NCI-H345 treated with DMSO at 0.1 percent for 48 hours (cell line): Measurements from ENCODE around the gene SYNE3.

Experiments used
- DNase-seq: peaks from one replicate; lab custom pipeline; 2025; ENCODE audit not compliant: unreplicated experiment; lab: John Stamatoyannopoulos, UW

The SYNE3 gene

DNA sequence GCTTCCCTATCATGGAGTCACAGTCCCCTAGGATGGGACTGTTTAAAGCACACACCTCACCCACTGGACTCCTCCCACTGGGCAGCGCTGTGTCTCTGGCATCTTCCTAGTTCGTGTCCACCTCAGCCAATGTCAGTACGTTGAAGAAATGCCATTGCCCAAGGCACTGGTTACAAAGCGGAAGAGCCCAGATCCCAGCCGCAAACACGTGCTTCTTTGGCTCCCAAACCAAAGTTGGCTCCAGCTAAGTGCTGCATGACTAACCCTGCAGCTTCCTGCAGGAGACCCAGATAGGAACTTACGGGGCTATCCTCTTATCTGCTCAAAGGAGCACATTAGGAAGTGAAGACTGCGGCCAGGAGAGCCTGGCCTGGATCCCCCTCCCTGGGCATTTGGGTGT lies 9.3 kb downstream of the SYNE3 start:
- DNase-seq: no peak

DNA sequence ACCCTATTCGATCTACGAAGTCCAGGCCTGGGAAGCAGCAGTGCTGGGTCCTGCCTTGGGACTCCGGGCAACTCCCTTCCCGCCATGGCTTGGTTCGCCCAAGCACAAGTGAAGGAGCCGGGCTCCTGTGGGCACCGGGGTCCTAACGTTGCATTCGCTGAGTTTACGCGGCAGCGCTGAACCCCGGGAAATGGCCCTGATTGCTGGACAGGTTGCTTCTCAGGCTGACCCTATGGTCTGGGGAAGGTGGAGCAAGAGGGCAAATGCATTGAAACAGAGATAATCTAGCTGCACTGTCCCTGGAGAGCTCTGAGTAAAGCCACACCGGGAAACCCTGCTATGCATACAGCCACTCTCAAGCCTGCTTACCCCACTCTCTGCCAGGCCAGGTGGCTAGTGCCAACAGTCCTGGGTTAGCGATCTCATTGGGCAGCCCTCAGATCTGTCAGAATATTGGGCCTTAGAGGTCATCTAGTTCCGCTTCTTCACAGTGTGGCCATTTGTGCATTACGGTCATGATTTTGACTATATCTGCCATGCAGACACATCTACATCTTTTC lies 11.3 kb downstream of the SYNE3 start:
- no peak for DNase-seq

DNA sequence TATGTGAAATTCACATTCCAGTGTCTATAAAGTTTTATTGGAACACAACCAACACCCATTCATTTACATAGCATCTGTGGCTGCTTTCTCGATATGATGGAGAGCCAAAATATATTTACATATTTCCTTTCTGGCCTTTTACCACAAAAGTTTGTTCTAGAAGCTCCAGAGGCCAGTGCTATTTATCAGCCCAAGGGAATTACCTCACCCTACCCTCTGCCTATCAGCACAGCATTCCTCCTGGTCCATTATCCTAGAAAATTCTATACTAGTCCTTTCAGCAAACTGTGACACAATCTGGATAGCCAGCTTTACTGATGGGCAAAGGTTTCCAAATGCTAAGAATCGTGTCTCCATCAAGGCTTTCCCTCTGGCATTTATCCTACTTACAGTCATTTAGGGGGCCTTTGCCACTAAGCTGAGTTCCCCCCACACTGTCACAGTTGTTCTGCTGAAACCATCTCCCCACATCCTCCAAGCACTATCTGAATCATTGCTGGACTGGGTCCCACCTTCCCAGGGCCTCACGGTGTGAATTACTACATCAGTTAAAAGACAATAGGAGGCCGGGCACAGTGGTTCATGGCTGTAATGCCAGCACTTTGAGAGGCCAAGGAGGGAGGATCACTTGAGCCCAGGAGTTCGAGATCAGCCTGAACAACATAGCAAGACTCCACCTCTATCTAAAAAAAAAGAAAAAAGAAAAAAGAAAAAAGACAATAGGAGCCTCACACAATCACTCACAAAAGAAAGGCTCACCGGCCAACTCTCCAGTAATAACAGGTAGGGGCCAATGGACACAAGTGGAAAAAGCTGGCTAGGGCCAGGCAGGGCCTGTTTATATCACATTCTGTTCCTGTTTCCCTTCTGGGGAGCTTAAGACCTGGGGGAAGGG lies 12.1 kb downstream of the SYNE3 start:
- DNase-seq: no peak

DNA sequence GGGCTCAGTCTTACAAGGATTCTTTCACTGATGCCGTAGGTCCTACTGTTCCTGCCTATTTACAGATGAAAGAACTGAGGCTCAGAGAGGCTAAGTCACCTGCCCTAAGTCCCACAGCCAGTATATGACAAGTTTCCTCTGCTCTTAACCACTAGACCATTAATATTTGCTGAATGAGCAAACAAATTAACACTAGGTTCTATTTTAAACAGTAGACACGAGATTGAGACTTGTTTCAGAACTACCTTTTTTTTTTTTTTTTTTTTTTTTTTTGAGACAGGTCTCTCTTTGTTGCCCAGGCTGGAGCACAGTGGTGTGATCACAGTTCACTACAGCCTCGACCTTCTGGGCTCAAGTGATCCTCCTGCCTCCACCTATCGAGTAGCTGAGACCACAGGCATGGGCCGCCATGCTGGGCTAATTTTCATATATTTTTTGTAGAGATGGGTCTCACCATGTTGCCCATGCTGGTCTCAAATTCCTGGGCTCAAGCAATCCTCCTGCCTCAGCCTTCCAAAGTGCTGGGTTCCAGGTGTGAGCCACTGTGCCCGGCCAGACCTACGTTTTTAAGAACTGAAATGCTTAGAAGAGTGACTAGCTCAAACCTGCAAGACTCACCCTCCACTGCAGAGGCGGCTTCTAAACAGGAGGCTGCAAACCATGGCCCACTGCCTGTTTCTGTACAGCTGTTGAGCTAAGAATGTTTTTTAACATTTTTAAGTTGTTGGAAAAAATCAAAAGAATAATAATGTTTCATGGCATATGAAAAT lies 12.9 kb downstream of the SYNE3 start:
- DNase-seq: no peak

DNA sequence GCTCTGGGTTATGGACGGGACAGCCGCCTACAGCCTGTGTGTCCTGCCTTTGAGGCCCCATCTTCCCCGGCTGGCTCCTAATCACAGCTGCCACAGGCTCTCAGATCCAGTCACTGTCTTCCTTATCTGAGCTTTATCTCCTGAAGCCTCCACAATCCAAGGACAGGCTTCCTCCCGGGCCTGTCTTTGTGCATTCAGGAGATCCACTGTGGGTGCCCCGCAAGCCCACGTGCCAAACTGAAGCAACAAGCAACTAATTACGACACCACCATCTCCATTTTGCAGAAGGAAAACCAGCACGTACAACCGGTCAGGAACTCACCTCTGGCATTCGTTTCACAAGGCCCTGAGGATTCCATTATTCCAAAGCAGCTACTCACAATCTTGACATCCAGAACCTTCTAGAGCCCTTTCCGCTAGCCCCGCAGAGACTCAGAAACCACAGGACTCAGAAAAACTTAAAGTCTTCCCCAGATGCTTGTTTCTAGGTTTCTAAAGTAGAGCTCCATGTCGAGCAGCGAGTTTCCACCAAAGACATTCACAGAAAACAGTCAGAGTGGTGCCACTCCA lies 14.0 kb downstream of the SYNE3 start:
- DNase-seq: no peak

DNA sequence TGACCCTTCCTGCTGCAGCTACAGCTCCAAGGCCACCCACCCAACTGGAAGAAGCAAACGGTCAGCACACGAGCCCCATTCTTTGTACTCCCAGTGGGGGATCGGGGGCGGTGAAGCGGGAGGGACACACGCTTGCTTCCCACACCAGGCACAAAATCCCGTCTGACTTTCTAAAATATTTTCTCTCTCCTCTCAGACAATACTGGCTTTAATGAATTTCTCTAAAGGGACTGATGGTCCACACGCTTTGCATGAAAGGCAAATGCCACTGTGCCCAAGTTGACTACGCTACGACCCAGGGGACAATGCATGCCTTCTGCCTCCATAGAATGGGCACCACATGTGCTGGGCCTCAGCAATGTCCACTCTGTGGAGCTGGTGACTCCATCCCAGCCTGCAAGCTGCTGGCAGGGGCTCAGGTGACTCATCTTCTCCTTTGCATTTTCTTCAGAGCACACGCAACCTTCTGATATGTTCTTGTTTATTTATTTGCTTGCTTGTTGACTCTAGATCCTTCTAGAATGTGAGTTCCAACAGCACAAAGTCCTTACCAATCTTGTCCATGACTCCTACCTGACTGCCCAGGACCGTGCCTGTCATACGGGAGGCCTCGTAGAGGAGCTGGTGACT lies 15.6 kb downstream of the SYNE3 start:
- DNase-seq: no peak

DNA sequence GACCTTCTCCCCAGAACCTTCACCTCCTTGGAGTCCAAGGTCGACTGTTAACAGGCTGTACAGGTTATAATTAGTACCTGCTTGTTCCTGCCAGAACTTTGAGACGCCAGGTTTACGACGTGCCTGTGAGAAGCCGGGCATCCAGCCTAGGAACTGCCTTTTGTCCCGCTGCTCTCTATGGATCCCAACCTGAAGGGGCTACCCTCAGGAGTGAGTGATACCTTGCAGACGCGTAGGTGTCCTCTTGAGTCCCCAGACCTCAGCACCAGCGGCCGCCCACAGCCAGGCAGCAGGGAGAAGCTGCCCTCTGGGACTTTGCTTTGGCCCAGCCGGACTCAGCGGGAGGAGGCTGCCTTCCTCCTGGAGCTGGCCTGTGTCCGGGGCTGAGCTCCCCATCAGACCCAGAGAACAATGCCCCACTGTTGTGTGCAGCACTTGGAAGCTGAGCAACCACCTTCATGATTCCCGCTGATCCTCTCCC lies 16.2 kb downstream of the SYNE3 start:
- no peak for DNase-seq

DNA sequence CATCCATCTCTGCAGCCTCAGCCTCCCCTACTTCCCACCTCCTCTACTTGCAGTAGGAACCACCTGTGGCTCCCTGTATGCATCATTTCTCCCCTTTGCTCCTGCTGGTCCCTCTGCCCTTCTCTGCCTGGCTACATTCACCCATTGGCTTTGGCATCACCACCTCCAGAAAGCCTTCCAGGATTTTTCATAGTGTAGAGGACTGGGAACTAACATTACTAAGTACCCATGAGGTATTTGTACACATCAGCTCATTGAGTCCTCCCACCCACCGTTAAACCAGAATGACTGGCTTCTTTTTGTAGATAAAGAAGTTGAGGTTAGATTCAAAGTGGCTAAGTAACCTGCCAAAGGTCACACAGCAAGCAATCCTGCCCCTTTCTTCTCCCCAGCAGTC lies 17.1 kb downstream of the SYNE3 start:
- no peak for DNase-seq

DNA sequence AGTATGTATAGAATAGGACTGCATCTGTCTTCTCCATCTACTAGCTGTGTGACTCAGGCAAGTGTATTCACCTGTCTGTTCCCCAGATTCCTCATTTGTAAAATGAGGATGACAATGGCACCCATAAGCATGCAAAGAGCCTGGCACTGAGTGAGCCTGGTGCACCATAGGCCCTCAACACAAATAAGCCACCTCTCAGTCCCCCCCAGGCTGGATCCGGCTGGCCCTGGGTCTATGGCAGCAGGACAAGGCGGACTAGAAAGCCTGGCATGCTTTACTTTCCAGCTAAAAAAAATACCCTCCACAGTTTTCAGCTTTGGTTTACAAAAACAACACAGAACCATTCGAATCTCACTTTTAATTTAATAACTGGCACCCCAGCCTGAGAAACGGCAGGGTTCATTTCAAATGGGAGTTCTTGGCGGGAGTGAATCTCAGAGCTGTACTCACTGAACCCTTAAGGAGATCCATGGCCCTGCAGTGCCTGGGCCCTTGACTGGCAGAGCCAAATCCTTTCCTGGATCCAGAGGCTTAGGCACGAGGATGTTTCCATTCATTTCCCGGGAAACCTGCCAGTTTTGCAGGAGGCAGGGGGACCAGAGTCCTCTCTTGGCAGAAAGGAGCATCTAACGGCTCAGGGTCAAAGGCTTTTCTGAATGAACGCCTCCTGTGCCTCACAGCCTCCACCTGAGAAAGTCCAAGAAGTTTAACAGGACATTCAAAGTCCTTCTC lies 17.7 kb downstream of the SYNE3 start:
- DNase-seq: no peak

DNA sequence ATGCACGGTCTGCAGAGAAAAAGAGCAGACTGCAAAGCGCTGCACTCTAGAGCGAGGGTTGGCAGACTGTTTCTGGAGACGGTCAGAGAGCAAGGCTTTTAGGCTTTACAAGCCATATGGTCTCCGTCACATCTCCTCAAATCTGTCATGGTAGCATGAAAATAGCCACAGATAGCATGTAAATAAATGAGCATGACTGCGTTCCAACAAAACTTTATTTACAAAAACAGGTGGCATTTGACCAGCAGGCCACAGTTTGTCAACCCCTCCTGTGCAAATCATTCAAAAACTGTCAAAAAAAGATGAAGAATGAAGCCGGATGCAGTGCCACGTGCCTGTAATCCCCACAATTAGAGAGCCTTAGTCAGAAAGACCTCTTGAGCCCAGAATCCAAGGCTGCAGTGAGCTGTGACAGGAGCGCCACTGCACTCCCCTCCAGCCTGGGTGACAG lies 18.9 kb downstream of the SYNE3 start:
- no peak for DNase-seq

DNA sequence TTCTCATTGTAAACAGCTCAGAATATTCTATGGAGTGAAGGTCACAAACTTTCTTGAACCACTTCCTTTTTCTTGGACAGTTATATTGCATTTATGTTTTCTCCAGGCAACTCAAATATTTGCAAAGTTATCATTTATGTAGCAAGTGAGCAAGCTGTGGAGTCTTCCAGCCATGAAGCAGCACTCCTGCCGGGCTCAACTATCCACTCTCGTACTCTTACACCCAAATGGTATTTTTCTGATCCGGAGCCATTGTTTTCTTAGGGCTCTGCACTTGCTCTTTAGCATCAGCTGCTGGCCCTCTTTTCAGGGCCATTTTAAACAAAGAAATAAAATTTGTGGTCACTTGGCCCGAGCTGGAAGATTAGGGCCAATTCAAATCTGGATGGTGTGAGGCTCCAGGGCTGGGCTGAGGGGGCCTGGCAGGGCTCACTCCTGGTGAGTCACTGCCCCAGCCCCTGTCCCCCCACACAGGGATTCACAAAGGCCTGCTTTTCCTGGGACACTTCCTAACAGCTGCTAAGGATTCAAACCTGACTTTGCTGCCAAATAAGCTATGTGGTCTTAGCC lies 19.7 kb downstream of the SYNE3 start:
- no peak for DNase-seq

DNA sequence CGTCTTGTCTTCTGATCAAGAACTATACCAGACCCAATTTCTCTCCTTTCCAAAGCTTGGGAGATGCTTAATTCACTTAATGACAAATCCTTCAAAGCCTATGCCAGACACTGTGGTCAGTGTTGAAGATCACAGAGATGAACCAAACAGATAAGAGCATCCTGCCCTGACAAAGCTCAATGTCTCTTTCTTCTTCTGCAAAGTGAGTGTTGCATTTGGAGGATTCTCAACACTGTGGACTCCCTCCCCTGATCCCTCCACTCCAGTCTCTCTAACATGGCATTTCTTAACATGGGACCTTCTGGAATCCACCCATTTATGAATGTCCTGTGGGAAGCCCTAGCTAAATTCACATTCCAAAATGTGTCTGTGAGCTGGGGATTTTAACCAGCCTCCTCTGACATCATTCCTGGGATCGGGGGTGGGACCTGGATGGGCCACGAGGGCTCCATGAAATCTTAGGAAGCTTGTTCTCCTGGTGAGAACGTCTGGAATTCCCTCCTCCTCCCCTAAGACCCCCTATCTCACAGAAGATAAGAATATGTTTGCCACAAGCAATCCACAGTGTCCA lies 20.3 kb downstream of the SYNE3 start:
- no peak for DNase-seq

DNA sequence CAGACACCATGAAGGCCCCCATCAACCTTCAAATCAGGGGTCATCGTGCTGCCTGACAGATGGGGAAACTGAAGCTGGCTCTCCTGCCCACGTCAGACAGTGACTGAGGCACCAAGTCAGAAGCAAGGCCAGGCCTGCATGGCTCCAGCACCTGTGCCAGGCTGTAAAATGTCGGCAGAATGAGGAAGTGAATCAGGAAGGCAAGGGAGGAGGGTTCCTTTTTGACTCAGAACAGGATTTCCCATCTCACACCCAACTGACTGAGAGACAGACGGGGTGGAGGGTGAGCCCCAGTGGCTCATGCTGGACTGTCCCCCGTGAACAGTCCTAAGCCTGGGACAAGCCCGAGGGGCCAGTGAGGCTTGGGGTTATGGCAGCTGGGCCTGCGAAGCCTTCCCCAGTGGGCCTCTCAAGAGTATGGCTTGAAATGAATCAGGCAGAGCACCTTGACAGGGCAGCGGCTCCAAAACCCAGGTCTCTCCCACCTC lies 20.9 kb downstream of the SYNE3 start:
- DNase-seq: no peak

DNA sequence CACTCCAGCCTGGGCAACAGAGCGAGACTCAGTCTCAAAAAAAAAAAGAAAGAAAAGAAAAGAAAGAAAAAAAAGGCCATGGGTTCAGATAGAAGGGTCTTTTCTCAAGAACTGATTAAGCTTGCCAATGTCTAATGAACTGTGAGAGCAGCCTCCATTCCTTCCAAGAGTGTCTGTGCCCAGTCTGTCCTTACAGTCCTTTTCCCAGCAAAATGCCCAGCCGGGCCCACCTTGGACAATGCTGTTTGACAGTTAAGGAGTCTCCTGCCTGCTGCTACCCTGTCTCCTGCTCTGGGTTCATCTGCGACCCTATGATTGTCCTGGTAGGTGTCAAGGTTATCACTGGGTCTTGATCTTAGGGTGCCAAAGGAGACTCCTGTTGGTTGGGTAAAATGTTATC lies 21.4 kb downstream of the SYNE3 start:
- no peak for DNase-seq

DNA sequence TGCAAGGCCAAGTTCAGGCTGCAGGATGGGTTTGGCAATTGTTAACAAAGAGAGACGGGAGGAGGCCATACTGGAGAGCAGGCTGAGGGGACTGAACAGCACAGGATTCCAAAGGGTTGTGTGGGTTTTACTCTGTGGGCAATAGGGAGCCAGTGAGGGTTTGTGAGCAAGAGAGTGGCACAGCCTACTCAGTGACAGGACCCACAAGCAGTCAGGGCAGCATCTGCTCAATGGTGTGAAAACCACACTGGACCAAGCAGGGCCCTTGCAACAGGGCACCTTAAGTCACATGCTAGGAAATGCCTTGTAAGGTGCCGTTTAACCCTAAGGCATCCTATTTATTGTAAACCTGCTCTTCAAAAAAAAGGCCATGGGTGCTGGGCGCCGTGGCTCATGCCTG lies 22.0 kb downstream of the SYNE3 start:
- no peak for DNase-seq

DNA sequence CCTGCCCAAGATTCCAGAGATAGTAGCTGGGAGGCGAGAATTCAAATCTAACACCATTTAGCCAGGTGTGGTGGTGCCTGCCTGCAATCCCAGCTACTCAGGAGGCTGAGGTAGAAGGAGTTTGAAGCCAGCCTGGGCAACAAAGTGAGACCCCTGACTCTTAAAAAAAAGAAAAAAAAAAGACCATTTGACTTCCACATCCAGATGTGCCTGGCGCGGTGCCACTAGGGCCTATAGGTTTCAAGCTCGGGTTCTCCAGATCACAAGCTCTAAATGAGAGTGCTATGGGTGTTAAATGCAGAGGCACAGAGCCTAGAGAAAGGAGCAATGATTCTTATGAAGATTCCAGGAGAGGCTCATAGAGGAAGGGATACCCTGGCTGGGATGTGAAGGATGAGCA lies 22.5 kb downstream of the SYNE3 start:
- no peak for DNase-seq

DNA sequence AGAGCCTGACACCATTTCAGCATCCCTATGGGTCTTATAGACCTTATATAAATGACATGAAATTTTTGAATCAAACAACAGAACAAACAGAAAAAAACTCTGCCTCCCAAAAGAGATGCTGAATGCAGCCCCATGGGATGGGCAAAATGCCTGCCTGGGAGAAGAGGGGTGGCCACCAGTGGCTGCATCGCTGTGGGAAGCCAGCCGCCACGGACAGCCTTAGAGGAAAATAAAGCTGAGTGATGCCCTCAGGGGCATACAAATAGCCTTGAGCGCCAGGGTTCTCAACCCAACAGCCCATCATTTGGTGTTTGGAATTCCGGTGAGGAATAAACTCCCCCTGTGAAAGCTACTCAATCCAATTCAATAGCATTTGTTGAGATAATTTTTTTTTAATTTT lies 22.9 kb downstream of the SYNE3 start:
- DNase-seq: no peak

DNA sequence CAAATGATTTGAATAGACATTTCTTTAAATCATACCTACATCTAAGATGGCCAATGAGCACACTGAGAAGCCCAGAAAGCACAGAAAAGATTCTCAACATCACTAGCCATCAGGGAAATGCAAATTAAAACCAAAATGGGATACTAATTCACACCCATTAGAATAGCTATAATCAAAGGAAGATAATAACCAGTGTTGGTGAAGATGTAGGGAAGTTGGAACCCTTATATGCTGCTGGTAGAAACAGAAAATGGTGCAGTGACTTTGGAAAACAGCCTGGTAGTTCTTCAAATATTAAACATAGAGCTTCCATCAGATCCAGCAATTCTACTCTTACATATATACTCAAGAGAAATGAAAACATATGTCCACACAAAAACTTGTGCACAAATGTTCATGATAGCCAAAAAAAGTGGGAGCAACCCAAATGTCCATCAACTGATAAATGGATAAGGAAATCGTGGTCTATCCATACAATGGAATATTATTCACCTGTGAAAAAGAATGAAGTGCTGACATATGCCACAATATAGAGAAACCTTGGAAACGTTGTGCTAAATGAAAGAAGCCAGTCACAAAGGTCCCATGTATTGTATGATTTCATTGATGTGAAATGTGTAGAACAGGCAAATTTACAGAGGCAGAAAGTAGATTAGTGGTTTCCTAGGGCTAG lies 24.4 kb downstream of the SYNE3 start:
- DNase-seq: no peak
